ENCODE data around the gene CALN1. TPM values are rescaled to one million over a fixed set of nuclear protein-coding genes. Genes with fewer than 3 reads are reported as not detected.

Gene CALN1
- polyA plus RNA-seq, 1 donor from 2014 or later = 7.8 TPM

- Histone ChIP-seq H2AFZ (ENCODE audit: low read depth, low read length) (no peak overlapping the region), H3K79me2 (replicated peaks; ENCODE audit: insufficient read depth, low read length) (no peaks in the 10 kb centered on the region), H3F3A (ENCODE audit: insufficient read depth, low read length, poor library complexity, severe bottlenecking) (no peaks in the 10 kb centered on the region), H3K4me3 (ENCODE audit: low read length) (no peak overlapping the region), H3K4me2 (ENCODE audit: low read length) (no peak overlapping the region), H3K9ac (ENCODE audit: low read length) (no peak overlapping the region), H3K9me2 (ENCODE audit: insufficient read depth, low read length) (no peaks in the 10 kb centered on the region), H3K9me3 (ENCODE audit: low read length) (no peaks in the 10 kb centered on the region), H3K27me3 (ENCODE audit: insufficient read depth, low read depth, low read length) (no peaks in the 10 kb centered on the region), H4K20me1 (ENCODE audit: insufficient read depth) (no peaks in the 10 kb centered on the region), H3K27ac (ENCODE audit: low read length) (no peak overlapping the region), H3K36me3 (ENCODE audit: insufficient read depth, low read length) (no peaks in the 10 kb centered on the region)
- TF ChIP-seq REST (IDR thresholded peaks at IDR 0.05; ENCODE audit: borderline replicate concordance) (no peak), CTCF (IDR thresholded peaks at IDR 0.05; ENCODE audit: poor library complexity, severe bottlenecking) (no peak), MXI1 (conservative IDR thresholded peaks at IDR 0.05; ENCODE audit: poor library complexity, severe bottlenecking) (no peak), RAD21 (conservative IDR thresholded peaks at IDR 0.05) (no peak), EP300 (conservative IDR thresholded peaks at IDR 0.05; ENCODE audit: poor library complexity, severe bottlenecking) (no peak), EZH2 (IDR thresholded peaks at IDR 0.05; ENCODE audit: borderline replicate concordance, insufficient read depth, low read length, poor library complexity, severe bottlenecking) (no peak), POLR2AphosphoS5 (IDR thresholded peaks at IDR 0.05) (no peak), SMC3 (conservative IDR thresholded peaks at IDR 0.05; ENCODE audit: poor library complexity) (no peak), TAF1 (IDR thresholded peaks at IDR 0.05; ENCODE audit: low read depth) (no peak)
Measured at GRCh38 chr7:71769326-71769725, 642.8 kb downstream of the CALN1 start.

- Histone ChIP-seq H3K27me3 (ENCODE audit: insufficient read depth, low read depth, low read length) (no peaks in the 10 kb centered on the region), H3K27ac (ENCODE audit: low read length) (no peak overlapping the region), H3F3A (ENCODE audit: insufficient read depth, low read length, poor library complexity, severe bottlenecking) (no peaks in the 10 kb centered on the region), H3K9me3 (ENCODE audit: low read length) (no peaks in the 10 kb centered on the region), H3K9ac (ENCODE audit: low read length) (no peak overlapping the region), H3K79me2 (replicated peaks; ENCODE audit: insufficient read depth, low read length) (no peaks in the 10 kb centered on the region), H3K36me3 (ENCODE audit: insufficient read depth, low read length) (no peaks in the 10 kb centered on the region), H2AFZ (ENCODE audit: low read depth, low read length) (no peak overlapping the region), H3K4me2 (ENCODE audit: low read length) (no peak overlapping the region), H4K20me1 (ENCODE audit: insufficient read depth) (no peaks in the 10 kb centered on the region), H3K9me2 (ENCODE audit: insufficient read depth, low read length) (no peaks in the 10 kb centered on the region), H3K4me3 (ENCODE audit: low read length) (no peak overlapping the region)
- no peak for TF ChIP-seq MXI1 (conservative IDR thresholded peaks at IDR 0.05; ENCODE audit: poor library complexity, severe bottlenecking)
- no peak for TF ChIP-seq SMC3 (conservative IDR thresholded peaks at IDR 0.05; ENCODE audit: poor library complexity)
- TF ChIP-seq POLR2AphosphoS5 (IDR thresholded peaks at IDR 0.05) = no peak
- TF ChIP-seq RAD21 (conservative IDR thresholded peaks at IDR 0.05) = no peak
Measured at GRCh38 chr7:71768450-71768849, 643.7 kb downstream of the CALN1 start.

GRCh38 chr7:71766016-71766415, 646.1 kb downstream of the CALN1 start:
- Histone ChIP-seq H3K4me2 (ENCODE audit: low read length) (no peak overlapping the region), H4K20me1 (ENCODE audit: insufficient read depth) (no peaks in the 10 kb centered on the region), H3K79me2 (replicated peaks; ENCODE audit: insufficient read depth, low read length) (no peaks in the 10 kb centered on the region), H3K9me2 (ENCODE audit: insufficient read depth, low read length) (no peaks in the 10 kb centered on the region), H2AFZ (ENCODE audit: low read depth, low read length) (no peak overlapping the region), H3K9me3 (ENCODE audit: low read length) (peaks cover 3% of the 10 kb centered on the region), H3F3A (ENCODE audit: insufficient read depth, low read length, poor library complexity, severe bottlenecking) (no peaks in the 10 kb centered on the region), H3K4me3 (ENCODE audit: low read length) (no peak overlapping the region), H3K27ac (ENCODE audit: low read length) (no peak overlapping the region), H3K27me3 (ENCODE audit: insufficient read depth, low read depth, low read length) (no peaks in the 10 kb centered on the region), H3K9ac (ENCODE audit: low read length) (no peak overlapping the region), H3K36me3 (ENCODE audit: insufficient read depth, low read length) (no peaks in the 10 kb centered on the region)
- TF ChIP-seq SMC3 (conservative IDR thresholded peaks at IDR 0.05; ENCODE audit: poor library complexity) (no peak), MXI1 (conservative IDR thresholded peaks at IDR 0.05; ENCODE audit: poor library complexity, severe bottlenecking) (no peak), TAF1 (IDR thresholded peaks at IDR 0.05; ENCODE audit: low read depth) (no peak), REST (IDR thresholded peaks at IDR 0.05; ENCODE audit: borderline replicate concordance) (no peak)

Data from neural cell (in vitro differentiated cells).